ENCODE measurements around the gene ARSI. TPM values are rescaled to one million over a fixed set of nuclear protein-coding genes. Genes with fewer than 3 reads are reported as not detected.

The ARSI gene
- total RNA-seq, 1 donor from 2014 or later, result 0.51 TPM

GRCh38 chr5:150346592-150346991, 43.9 kb upstream of the ARSI start:
- no peak for DNase-seq (ENCODE audit: low read depth, low spot score)
- no peak overlapping the region for H3K4me3 Mint-ChIP-seq
- no peaks in the 10 kb centered on the region for H3K9me3 Mint-ChIP-seq

DNA sequence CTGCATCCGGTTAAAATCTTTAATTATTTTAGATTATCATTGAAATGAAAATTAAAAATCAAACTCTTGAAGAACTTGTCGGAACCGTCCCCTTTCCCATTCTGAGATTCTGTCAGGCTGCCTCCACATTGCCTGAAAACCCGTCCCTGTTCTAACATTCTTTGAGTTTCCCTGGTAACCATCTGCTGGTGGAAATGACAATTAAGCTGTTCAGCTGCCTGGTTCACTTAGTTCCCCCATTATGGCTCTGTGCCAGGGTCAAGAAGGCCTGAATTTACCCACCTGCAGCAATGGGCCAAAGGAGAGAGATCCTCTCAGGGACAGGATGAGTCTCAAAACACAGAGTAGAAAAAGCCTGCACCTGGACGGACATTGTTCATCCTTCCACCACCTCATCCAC, 43.0 kb upstream of the ARSI start:
- TF ChIP-seq, protein P1, sequence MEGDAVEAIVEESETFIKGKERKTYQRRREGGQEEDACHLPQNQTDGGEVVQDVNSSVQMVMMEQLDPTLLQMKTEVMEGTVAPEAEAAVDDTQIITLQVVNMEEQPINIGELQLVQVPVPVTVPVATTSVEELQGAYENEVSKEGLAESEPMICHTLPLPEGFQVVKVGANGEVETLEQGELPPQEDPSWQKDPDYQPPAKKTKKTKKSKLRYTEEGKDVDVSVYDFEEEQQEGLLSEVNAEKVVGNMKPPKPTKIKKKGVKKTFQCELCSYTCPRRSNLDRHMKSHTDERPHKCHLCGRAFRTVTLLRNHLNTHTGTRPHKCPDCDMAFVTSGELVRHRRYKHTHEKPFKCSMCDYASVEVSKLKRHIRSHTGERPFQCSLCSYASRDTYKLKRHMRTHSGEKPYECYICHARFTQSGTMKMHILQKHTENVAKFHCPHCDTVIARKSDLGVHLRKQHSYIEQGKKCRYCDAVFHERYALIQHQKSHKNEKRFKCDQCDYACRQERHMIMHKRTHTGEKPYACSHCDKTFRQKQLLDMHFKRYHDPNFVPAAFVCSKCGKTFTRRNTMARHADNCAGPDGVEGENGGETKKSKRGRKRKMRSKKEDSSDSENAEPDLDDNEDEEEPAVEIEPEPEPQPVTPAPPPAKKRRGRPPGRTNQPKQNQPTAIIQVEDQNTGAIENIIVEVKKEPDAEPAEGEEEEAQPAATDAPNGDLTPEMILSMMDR (conservative IDR thresholded peaks at IDR 0.05), result no peak
- Mint-ChIP-seq H3K27ac (ENCODE audit: unreplicated experiment) (no peak overlapping the region), H3K4me3 (no peak overlapping the region), H3K36me3 (ENCODE audit: low read depth) (no peaks in the 10 kb centered on the region), H3K9me3 (no peaks in the 10 kb centered on the region), H3K27me3 (ENCODE audit: low read depth) (no peaks in the 10 kb centered on the region), H3K4me1 (peaks cover 43% of the 10 kb centered on the region)
- no peak for DNase-seq (ENCODE audit: low read depth, low spot score)

More at GRCh38 chr5:150346592-150346991, 43.9 kb upstream of the ARSI start:
- TF ChIP-seq, protein P1 (conservative IDR thresholded peaks at IDR 0.05), result no peak
- no peak overlapping the region for H3K27ac Mint-ChIP-seq (ENCODE audit: unreplicated experiment)
- no peaks in the 10 kb centered on the region for H3K27me3 Mint-ChIP-seq (ENCODE audit: low read depth)
- no peaks in the 10 kb centered on the region for H3K36me3 Mint-ChIP-seq (ENCODE audit: low read depth)
- peaks cover 43% of the 10 kb centered on the region for H3K4me1 Mint-ChIP-seq

DNA sequence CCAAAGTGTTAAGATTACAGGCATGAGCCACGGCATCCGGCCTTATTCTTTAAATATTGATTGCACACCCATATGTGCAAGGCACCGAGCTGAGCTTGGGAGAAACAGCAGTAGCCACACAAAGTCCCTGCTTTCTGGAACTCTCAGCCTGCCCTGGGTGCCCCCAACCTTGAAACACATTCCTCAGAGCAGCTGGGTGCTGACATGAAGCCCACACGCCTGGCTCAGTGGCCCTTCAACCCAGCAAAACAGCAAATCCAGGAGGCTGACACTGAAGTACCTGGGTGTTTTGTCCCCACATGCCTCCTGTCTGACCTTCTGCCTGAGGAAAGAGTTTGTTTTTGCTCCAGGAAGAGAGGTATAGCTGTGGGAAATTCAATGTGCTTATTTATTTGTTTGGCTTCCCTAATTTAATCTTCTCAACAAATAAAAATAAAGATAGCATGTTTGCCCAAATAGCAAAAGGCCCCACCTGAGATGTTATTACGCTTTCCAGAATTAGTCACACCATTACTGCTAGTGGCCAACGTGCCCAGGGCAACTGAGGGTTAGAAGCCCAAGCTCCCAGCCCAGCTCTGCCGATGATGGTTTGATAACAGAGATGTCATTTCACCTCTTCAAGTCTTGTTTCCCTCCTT, 41.4 kb upstream of the ARSI start:
- Mint-ChIP-seq H3K27ac (ENCODE audit: unreplicated experiment) (peak overlapping the region; percentile 6), H3K4me3 (no peak overlapping the region), H3K9me3 (no peaks in the 10 kb centered on the region), H3K36me3 (ENCODE audit: low read depth) (no peaks in the 10 kb centered on the region), H3K4me1 (peaks cover 51% of the 10 kb centered on the region), H3K27me3 (ENCODE audit: low read depth) (no peaks in the 10 kb centered on the region)
- TF ChIP-seq, protein P1 (conservative IDR thresholded peaks at IDR 0.05), result no peak
- no peak for DNase-seq (ENCODE audit: low read depth, low spot score)

DNA sequence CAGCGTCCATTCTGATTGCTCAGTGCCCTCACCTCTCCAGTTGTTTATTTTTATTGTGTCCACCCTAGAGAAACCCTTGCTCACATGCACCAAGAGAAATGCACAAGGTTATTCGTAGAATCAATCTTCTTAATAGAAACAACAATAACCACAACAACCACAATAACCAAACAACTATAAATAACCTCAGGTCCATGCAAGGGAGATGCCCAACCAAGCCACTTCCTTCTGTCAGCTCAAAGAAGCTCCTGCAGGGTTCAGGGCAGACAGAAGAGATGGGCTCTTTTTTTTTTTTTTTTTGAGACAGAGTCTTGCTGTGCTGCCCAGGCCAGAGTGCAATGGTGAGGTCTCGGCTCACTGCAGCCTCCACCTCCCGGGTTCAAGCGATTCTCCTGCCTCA, 39.9 kb upstream of the ARSI start:
- Mint-ChIP-seq H3K27me3 (ENCODE audit: low read depth) (no peaks in the 10 kb centered on the region), H3K9me3 (no peaks in the 10 kb centered on the region), H3K36me3 (ENCODE audit: low read depth) (no peaks in the 10 kb centered on the region), H3K4me3 (no peak overlapping the region), H3K27ac (ENCODE audit: unreplicated experiment) (no peak overlapping the region), H3K4me1 (peaks cover 52% of the 10 kb centered on the region)
- no peak for DNase-seq (ENCODE audit: low read depth, low spot score)
- TF ChIP-seq, protein P1 (conservative IDR thresholded peaks at IDR 0.05), result no peak

DNA sequence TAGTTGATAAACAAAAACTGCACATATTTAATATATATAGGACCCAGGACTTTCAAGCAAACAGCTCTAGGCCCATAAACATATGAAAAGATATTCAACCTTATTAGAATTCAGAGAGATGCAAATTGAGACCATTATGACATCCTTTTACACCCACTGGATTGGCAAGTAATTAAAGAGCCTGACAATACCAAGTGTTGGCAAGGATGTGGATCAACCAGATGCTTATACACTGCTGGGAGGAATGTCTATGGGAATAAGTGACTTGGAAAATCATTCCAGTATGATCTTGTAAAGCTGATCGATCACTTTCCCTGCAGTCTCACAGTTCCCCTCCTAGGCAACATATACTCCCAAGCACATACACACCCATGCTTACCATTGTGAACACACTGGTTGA, 39.3 kb upstream of the ARSI start:
- Mint-ChIP-seq H3K4me1 (peaks cover 52% of the 10 kb centered on the region), H3K9me3 (peaks cover 3% of the 10 kb centered on the region), H3K27me3 (ENCODE audit: low read depth) (no peaks in the 10 kb centered on the region), H3K27ac (ENCODE audit: unreplicated experiment) (no peak overlapping the region), H3K4me3 (no peak overlapping the region), H3K36me3 (ENCODE audit: low read depth) (no peaks in the 10 kb centered on the region)
- TF ChIP-seq, protein P1 (conservative IDR thresholded peaks at IDR 0.05), result no peak
- no peak for DNase-seq (ENCODE audit: low read depth, low spot score)
